Ishikawa (cell line): ENCODE measurements around the gene MIA.

Experiments used
- CEBPB ChIP-seq: IDR thresholded peaks from 2 replicates; pipeline ENCODE4 v1.6.1; 2012
- CREB1 ChIP-seq: IDR thresholded peaks from 2 replicates; pipeline ENCODE4 v1.6.1; 2012; ENCODE audit warnings: low read depth
- EGR1 ChIP-seq: IDR thresholded peaks from 2 replicates; pipeline ENCODE4 v1.6.1; 2012
- EP300 ChIP-seq: IDR thresholded peaks from 2 replicates; pipeline ENCODE4 v1.6.1; 2012; ENCODE audit warnings: borderline replicate concordance
- FOXM1 ChIP-seq: IDR thresholded peaks from 2 replicates; pipeline ENCODE4 v1.6.1; 2012; ENCODE audit warnings: low read depth, borderline replicate concordance
- NFIC ChIP-seq: IDR thresholded peaks from 2 replicates; pipeline ENCODE4 v1.6.1; 2012
- RAD21 ChIP-seq: IDR thresholded peaks from 2 replicates; pipeline ENCODE4 v1.6.1; 2012; ENCODE audit warnings: low read depth
- TAF1 ChIP-seq: IDR thresholded peaks from 2 replicates; pipeline ENCODE4 v1.6.1; 2012; ENCODE audit warnings: low read depth, mild to moderate bottlenecking
- TCF12 ChIP-seq: IDR thresholded peaks from 2 replicates; pipeline ENCODE4 v1.6.1; 2012; ENCODE audit warnings: low read depth
- TEAD4 ChIP-seq: IDR thresholded peaks from 2 replicates; pipeline ENCODE4 v1.6.1; 2012
- YY1 ChIP-seq: IDR thresholded peaks from 2 replicates; pipeline ENCODE4 v1.6.1; 2012; ENCODE audit warnings: low read depth
- ZBTB7A ChIP-seq: IDR thresholded peaks from 2 replicates; pipeline ENCODE4 v1.6.1; 2012; ENCODE audit warnings: low read depth
- TF ChIP-seq, protein P1 (sequence below): IDR thresholded peaks from 2 replicates; pipeline ENCODE4 v1.6.1; 2012; ENCODE audit warnings: low read depth, mild to moderate bottlenecking
- TF ChIP-seq, protein P2 (sequence below): IDR thresholded peaks from 2 replicates; pipeline ENCODE4 v1.6.1; 2012
- TF ChIP-seq, protein P3 (sequence below): IDR thresholded peaks from 2 replicates; pipeline ENCODE4 v1.6.1; 2012

Gene MIA

DNA sequence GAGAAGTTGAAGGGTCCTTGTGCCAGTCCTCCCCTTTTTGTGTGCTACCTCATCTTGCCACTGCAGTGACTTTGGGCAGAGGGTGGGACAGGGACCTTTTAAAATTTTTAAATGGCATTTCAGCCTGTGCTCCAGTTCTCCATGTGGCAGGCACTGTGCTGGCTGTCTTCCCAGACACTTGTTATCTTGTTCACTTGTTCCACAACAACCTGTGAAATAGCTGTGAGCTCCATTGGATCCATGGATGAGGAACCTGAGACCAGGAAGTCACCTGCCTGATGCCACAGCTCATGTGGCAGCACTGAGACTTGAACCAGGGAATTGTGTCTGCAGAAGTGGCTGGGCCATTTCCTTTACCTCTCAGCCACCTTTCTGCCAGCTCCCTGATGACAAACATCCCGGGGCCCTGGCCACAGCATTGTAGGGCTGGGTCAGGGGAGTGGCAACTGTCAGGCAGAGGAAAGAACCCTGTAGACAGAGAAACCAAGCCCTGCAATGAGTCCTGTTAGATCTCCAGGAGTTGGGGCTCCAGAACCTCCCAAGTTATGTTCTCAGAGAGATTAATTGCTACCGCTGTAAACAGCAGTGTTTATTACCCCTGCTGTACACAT lies 30.0 kb downstream of the MIA start:
- TF ChIP-seq TCF12 (no peak), TEAD4 (no peak), CREB1 (no peak)

DNA sequence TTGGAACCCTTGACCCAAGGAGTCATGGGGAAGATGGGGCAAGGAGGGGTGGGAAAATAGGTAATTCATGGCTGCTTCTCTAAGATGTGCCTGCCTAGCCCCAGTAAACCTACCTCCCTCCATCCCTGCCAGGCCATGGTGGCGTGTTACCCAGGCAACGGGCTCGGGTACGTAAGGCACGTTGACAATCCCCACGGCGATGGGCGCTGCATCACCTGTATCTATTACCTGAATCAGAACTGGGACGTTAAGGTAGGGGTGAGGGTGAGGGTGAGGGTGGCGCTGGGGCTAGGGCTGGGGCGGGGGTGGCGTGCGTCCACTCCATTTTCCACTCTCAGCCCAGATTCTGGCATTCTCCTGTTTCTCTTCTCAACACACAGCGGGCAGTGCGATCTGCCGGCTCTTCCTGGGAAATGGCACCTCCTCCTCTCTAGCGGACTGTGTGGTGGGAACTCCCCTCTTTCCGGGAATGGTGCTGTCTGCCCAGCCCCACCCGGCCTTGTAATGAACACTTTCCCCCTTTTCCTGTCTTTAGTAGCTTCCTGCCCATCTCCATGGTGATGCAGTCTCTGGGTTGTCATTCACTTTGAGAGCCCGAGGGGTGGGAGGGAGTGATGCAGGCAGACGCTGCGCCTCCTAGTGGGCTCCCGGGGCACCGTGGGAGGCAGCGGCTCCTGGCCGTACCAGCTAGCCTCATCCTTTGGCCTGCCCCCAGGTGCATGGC lies 31.3 kb downstream of the MIA start:
- peak; percentile 17; the same call in 1 of the 2 replicates for TF ChIP-seq RAD21
- no peak for TF ChIP-seq TEAD4
- no peak for TF ChIP-seq YY1
- no peak for TF ChIP-seq EP300
- TF ChIP-seq TCF12, result no peak

DNA sequence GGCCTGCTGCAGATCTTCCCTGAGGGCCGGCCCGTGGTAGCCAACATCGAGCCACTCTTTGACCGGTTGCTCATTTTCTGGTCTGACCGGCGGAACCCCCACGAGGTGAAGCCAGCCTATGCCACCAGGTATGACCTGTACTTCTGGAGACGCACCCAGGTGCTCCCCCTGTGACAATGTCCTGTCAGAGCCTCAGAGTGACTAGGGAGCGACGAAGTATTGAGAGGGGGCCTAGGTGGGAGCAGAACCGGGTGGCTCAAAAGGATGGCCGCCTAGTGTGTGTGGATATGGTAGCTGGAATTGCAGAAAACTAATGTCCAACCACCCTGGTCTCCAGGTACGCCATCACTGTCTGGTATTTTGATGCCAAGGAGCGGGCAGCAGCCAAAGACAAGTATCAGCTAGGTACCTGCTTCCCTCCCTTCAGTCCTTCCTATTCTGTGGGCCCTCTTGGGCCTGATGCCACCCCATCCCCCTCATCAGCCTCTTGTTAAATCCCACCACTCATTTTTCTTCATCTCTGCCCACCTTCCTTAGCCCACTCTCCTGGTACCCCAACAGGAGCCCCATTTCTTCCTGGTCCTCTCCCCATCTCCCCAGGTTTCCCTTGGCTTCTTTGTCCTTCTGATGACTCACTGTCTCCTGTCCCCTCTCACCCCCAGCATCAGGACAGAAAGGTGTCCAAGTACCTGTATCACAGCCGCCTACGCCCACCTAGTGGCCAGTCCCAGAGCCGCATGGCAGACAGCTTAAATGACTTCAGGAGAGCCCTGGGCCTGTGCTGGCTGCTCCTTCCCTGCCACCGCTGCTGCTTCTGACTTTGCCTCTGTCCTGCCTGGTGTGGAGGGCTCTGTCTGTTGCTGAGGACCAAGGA lies 32.1 kb downstream of the MIA start:
- TF ChIP-seq RAD21 (peak; percentile 35; the same call in 1 of the 2 replicates), EGR1 (no peak), EP300 (no peak)

DNA sequence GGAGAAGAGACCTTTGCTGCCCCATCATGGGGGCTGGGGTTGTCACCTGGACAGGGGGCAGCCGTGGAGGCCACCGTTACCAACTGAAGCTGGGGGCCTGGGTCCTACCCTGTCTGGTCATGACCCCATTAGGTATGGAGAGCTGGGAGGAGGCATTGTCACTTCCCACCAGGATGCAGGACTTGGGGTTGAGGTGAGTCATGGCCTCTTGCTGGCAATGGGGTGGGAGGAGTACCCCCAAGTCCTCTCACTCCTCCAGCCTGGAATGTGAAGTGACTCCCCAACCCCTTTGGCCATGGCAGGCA lies 32.7 kb downstream of the MIA start:
- TF ChIP-seq RAD21, result no peak
- TF ChIP-seq EP300, result no peak
- TF ChIP-seq, protein P1, sequence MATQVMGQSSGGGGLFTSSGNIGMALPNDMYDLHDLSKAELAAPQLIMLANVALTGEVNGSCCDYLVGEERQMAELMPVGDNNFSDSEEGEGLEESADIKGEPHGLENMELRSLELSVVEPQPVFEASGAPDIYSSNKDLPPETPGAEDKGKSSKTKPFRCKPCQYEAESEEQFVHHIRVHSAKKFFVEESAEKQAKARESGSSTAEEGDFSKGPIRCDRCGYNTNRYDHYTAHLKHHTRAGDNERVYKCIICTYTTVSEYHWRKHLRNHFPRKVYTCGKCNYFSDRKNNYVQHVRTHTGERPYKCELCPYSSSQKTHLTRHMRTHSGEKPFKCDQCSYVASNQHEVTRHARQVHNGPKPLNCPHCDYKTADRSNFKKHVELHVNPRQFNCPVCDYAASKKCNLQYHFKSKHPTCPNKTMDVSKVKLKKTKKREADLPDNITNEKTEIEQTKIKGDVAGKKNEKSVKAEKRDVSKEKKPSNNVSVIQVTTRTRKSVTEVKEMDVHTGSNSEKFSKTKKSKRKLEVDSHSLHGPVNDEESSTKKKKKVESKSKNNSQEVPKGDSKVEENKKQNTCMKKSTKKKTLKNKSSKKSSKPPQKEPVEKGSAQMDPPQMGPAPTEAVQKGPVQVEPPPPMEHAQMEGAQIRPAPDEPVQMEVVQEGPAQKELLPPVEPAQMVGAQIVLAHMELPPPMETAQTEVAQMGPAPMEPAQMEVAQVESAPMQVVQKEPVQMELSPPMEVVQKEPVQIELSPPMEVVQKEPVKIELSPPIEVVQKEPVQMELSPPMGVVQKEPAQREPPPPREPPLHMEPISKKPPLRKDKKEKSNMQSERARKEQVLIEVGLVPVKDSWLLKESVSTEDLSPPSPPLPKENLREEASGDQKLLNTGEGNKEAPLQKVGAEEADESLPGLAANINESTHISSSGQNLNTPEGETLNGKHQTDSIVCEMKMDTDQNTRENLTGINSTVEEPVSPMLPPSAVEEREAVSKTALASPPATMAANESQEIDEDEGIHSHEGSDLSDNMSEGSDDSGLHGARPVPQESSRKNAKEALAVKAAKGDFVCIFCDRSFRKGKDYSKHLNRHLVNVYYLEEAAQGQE, result no peak
- TF ChIP-seq YY1, result no peak
- no peak for TF ChIP-seq ZBTB7A
- TF ChIP-seq TCF12, result no peak
- TF ChIP-seq NFIC, result no peak
- TF ChIP-seq, protein P2, sequence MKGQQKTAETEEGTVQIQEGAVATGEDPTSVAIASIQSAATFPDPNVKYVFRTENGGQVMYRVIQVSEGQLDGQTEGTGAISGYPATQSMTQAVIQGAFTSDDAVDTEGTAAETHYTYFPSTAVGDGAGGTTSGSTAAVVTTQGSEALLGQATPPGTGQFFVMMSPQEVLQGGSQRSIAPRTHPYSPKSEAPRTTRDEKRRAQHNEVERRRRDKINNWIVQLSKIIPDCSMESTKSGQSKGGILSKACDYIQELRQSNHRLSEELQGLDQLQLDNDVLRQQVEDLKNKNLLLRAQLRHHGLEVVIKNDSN, result no peak
- TF ChIP-seq CEBPB, result no peak
- TF ChIP-seq TAF1, result no peak
- TF ChIP-seq TEAD4, result no peak
- TF ChIP-seq, protein P3, sequence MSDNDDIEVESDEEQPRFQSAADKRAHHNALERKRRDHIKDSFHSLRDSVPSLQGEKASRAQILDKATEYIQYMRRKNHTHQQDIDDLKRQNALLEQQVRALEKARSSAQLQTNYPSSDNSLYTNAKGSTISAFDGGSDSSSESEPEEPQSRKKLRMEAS, result no peak
- no peak for TF ChIP-seq EGR1

DNA sequence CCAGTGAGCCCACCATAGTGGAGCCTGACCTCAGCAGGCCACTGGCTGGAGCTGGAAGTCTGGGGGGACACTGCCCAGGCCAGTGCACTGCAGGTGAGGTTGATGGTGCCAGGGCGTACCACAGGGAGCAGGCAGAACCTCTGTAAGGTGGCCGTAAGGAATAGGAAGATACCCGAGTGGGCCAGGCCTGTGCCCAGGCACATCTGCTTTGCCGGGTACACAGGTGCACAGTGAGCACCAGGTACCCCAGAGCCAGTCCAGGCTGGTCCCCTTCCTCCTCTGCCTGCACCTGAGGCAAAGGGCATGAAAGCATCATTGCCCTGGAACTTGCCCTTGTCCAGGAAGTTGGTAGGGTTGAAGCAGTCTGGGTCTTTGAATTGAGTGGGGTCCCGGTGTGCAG lies 33.2 kb downstream of the MIA start:
- no peak for TF ChIP-seq CREB1
- TF ChIP-seq, protein P3, result no peak
- no peak for TF ChIP-seq NFIC
- TF ChIP-seq RAD21, result no peak
- TF ChIP-seq FOXM1, result no peak
- TF ChIP-seq TEAD4, result no peak
- no peak for TF ChIP-seq TCF12
- TF ChIP-seq YY1, result no peak
- TF ChIP-seq, protein P1, result no peak
- no peak for TF ChIP-seq ZBTB7A

DNA sequence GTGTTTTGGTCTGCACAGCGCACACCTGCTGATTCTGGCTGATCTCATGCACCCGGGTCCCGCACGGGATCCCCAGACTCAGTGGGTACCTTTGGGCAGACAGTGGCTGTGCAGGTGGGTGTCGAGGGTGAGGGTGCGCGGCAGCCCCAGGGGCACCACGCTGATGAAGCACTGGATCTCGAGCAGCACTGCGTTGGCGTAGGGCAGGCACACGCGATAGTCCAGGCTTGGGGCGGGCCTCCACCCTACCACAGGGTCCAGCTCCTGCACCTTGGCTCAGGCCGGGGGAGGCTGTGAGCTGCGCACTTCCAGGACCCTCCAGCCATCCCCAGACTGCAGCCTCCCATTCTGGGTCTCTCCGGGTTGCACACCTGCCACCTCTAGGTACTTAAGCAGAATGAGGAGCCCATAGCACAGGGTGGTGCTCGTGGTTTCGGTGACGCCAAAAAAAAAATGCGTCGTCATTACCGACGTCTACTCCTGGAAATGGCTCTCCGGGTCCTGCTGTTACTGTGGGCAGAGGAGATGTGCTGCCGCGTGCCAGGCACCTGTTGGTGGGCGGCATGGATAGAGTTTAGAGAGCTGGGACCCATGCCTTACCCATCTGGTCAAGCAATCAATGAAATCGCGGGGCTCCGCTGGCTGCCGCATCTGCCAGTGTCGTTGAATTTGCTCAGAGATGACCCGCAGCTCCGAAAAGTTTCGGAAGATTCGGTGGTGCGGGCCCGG lies 34.2 kb downstream of the MIA start:
- TF ChIP-seq EP300 (no peak), EGR1 (no peak), CREB1 (no peak), ZBTB7A (no peak), TAF1 (no peak)
- TF ChIP-seq, protein P1, result no peak
